Choroid plexus epithelial cell (primary cell): ENCODE data around the gene KDM7A.

Source experiments
- DNase-seq: peaks from one replicate; pipeline ENCODE4 v3.0.0-alpha.2; 2010; ENCODE audit warnings: low read depth
- H3K4me3 ChIP-seq: 2 replicates; pipeline ENCODE4 v1.5.1; 2011; ENCODE audit warnings: low read depth, mild to moderate bottlenecking, control low read depth, low read length, moderate library complexity
- CTCF ChIP-seq: conservative IDR thresholded peaks from 2 replicates; pipeline ENCODE4 v1.5.1; 2011; ENCODE audit warnings: low read depth, mild to moderate bottlenecking, control low read depth, inconsistent platforms, low read length, moderate library complexity

Gene KDM7A

GRCh38 chr7:140218656-140219055, 41.9 kb upstream of the KDM7A start:
- no peak overlapping the region for H3K4me3 ChIP-seq
- peak; percentile 57 for DNase-seq
- no peak for TF ChIP-seq CTCF

GRCh38 chr7:140217750-140218501, 41.1 kb upstream of the KDM7A start:
- no peak for TF ChIP-seq CTCF
- no peak overlapping the region for H3K4me3 ChIP-seq
- DNase-seq = no peak

GRCh38 chr7:140215281-140215680, 38.5 kb upstream of the KDM7A start:
- TF ChIP-seq CTCF = no peak
- no peak overlapping the region for H3K4me3 ChIP-seq
- no peak for DNase-seq

- no peak for TF ChIP-seq CTCF
- DNase-seq = peak; percentile 48
- no peak overlapping the region for H3K4me3 ChIP-seq
Observed at GRCh38 chr7:140214075-140214684, 37.4 kb upstream of the KDM7A start.

- DNase-seq = no peak
- no peak overlapping the region for H3K4me3 ChIP-seq
- no peak for TF ChIP-seq CTCF
Observed at GRCh38 chr7:140213684-140214074, 36.9 kb upstream of the KDM7A start.

GRCh38 chr7:140212100-140212881, 35.5 kb upstream of the KDM7A start:
- DNase-seq = no peak
- TF ChIP-seq CTCF = no peak
- H3K4me3 ChIP-seq = no peak overlapping the region
